PC-3 (cell line): ENCODE results near the gene BFSP2. TPM values are rescaled to one million over a fixed set of nuclear protein-coding genes. Genes with fewer than 3 reads are reported as not detected.
"Not testable (repeated sequence)": the region's sequence is repeated elsewhere in the genome, so short reads cannot be mapped to it uniquely, and the experiment has no call there.

Experiments used
- ATAC-seq: fragments of 200-7000 bp; cut with Tn5 transposase; 2 replicates; pipeline ENCODE4 v1.9.1; 2020; ENCODE audit warnings: mild to moderate bottlenecking, moderate library complexity
- BruUV-seq: library from RNA; stranded (reverse); fragments of 400-500 nt; replicated peaks from 2 replicates; lab custom pipeline; 2021; lab: Mats Ljungman, UMichigan
- CTCF ChIA-PET: fragments of 300-600 bp; sonication (Branson Sonifier 250); formaldehyde crosslinking; loops from one replicate; lab custom pipeline; 2022; ENCODE audit warnings: antibody characterized with exemption; lab: Charles Lee
- POLR2A ChIA-PET: fragments of 300-600 bp; sonication (Branson Sonifier 250); formaldehyde crosslinking; loops from one replicate; lab custom pipeline; 2022; ENCODE audit warnings: antibody characterized with exemption; ENCODE audit not compliant: unreplicated experiment; lab: Charles Lee
- DNase-seq: peaks from one replicate; pipeline ENCODE4 v3.0.0-alpha.2; 2015
- H2AFZ ChIP-seq: fragments of 300-600 bp; sonication (generic); 2 replicates; pipeline ENCODE4 v1.6.0; 2016; ENCODE audit warnings: antibody characterized with exemption, low read length
- H3F3A ChIP-seq: fragments of 300-600 bp; sonication (generic); one replicate; pipeline ENCODE4 v1.6.0; 2017; ENCODE audit warnings: antibody characterized with exemption, low read length, control low read depth, mild to moderate bottlenecking; ENCODE audit not compliant: unreplicated experiment
- H3K27ac ChIP-seq: fragments of 300-600 bp; sonication (generic); 2 replicates; pipeline ENCODE4 v1.5.1; 2016; ENCODE audit warnings: mild to moderate bottlenecking, low read length
- H3K27me3 ChIP-seq: fragments of 300-600 bp; sonication (generic); 2 replicates; pipeline ENCODE4 v1.6.1; 2016; ENCODE audit warnings: low read length, mixed read lengths
- H3K36me3 ChIP-seq: fragments of 300-600 bp; sonication (generic); 2 replicates; pipeline ENCODE4 v1.6.1; 2016; ENCODE audit warnings: low read depth, mixed run types, low read length, mixed read lengths
- H3K4me1 ChIP-seq: fragments of 300-600 bp; sonication (generic); 2 replicates; pipeline ENCODE4 v1.5.1; 2016; ENCODE audit warnings: low read length; ENCODE audit not compliant: insufficient read depth
- H3K4me2 ChIP-seq: fragments of 300-600 bp; sonication (generic); 2 replicates; pipeline ENCODE4 v1.6.0; 2016; ENCODE audit warnings: low read length
- H3K4me3 ChIP-seq: fragments of 300-600 bp; sonication (generic); 2 replicates; pipeline ENCODE4 v1.5.1; 2016; ENCODE audit warnings: mild to moderate bottlenecking, low read length, mixed read lengths
- H3K79me2 ChIP-seq: fragments of 300-600 bp; sonication (generic); 2 replicates; pipeline ENCODE4 v1.6.1; 2017; ENCODE audit warnings: low read length, mixed read lengths
- H3K9ac ChIP-seq: fragments of 300-600 bp; sonication (generic); 2 replicates; pipeline ENCODE4 v1.6.0; 2016; ENCODE audit warnings: mild to moderate bottlenecking, low read length
- H3K9me2 ChIP-seq: fragments of 300-600 bp; sonication (generic); replicated peaks from 2 replicates; pipeline ENCODE4 v1.6.1; 2016; ENCODE audit warnings: mixed run types, low read length, mixed read lengths
- H3K9me3 ChIP-seq: fragments of 300-600 bp; sonication (generic); 2 replicates; pipeline ENCODE4 v1.6.1; 2016; ENCODE audit warnings: low read length, mixed read lengths
- H4K20me1 ChIP-seq: fragments of 300-600 bp; sonication (generic); 2 replicates; pipeline ENCODE4 v1.6.1; 2016; ENCODE audit warnings: low read length, mixed read lengths
- CTCF ChIP-seq: fragments of 300-600 bp; sonication (generic); conservative IDR thresholded peaks from 2 replicates; pipeline ENCODE4 v1.5.1; 2017; ENCODE audit warnings: antibody characterized with exemption, low read depth, mild to moderate bottlenecking, low read length
- EZH2 ChIP-seq: fragments of 300-600 bp; sonication (generic); IDR thresholded peaks from one replicate; pipeline ENCODE4 v1.6.1; 2017; ENCODE audit warnings: antibody characterized with exemption, mild to moderate bottlenecking, low read length; ENCODE audit not compliant: unreplicated experiment
- EZH2phosphoT487 ChIP-seq: fragments of 300-600 bp; sonication (generic); IDR thresholded peaks from 2 replicates; pipeline ENCODE4 v1.6.1; 2018; ENCODE audit warnings: mild to moderate bottlenecking, antibody characterized with exemption, low read length, borderline replicate concordance
- intact Hi-C: fragments of 100-400 bp; cut with micrococcal nuclease; formaldehyde crosslinking; loops from 2 replicates; pipeline ENCODE4 v1.9.0; 2023
- total RNA-seq: library from RNA; depleted of rRNA; stranded (reverse); fragments of >200 nt; gene quantifications from 2 replicates; pipeline ENCODE4 v1.2.3, GENCODE V29; 2014

BFSP2 gene
- total RNA-seq, 1 experiment from 2014 or later: not detected

GRCh38 chr3:133492159-133492741 is 92.4 kb downstream of the BFSP2 start:
- Histone ChIP-seq H3K4me1 (peaks cover 15% of the 10 kb centered on the region), H3F3A (no peaks in the 10 kb centered on the region), H3K9ac (no peak overlapping the region), H3K79me2 (no peaks in the 10 kb centered on the region), H3K27me3 (no peaks in the 10 kb centered on the region), H3K4me2 (no peak overlapping the region), H3K27ac (no peak overlapping the region), H3K4me3 (no peak overlapping the region), H3K9me2 (no peaks in the 10 kb centered on the region), H3K9me3 (no peaks in the 10 kb centered on the region), H3K36me3 (no peaks in the 10 kb centered on the region), H2AFZ (no peak overlapping the region), H4K20me1 (no peaks in the 10 kb centered on the region)
- CTCF ChIA-PET: interaction anchor here (0.7 kb wide), 1 partner anchor 67 kb away, joined by 3 read pairs; no protein-coding TSS in a partner anchor
- TF ChIP-seq EZH2phosphoT487 (no peak), EZH2 (no peak), CTCF (no peak)
- POLR2A ChIA-PET: no interaction called here
- DNase-seq: no peak
- ATAC-seq: no peak
- BruUV-seq: no TSS peak
- intact Hi-C loops: no loop called here

DNA sequence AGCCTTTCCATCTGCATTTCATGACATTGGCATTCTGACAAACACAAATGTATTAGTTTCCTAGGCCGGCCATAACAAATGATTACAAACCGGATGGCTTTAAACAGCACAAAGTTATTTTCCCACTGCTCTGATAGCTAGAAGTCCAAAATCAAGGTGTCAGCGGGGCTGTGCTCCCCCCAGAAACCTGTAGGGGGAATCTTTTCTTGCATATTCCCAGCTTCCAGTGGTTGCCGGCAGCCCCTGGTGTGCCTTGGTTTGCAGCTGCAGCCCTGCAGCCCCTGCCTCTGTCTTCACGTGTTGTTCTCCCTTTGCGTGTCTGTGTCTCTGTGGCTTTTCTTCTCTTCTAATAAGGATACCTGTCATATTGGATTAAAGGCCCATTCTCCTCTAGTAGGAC is 94.6 kb downstream of the BFSP2 start:
- no peaks in the 10 kb centered on the region for H3F3A ChIP-seq
- H3K27me3 ChIP-seq: no peaks in the 10 kb centered on the region
- H3K4me1 ChIP-seq: peaks cover 13% of the 10 kb centered on the region
- TF ChIP-seq CTCF (peak; percentile 38; the same call in 1 of the 2 replicates), EZH2phosphoT487 (no peak), EZH2 (no peak)
- no peaks in the 10 kb centered on the region for H3K9me3 ChIP-seq
- no peak for DNase-seq
- H3K4me2 ChIP-seq: no peak overlapping the region
- ChIA-PET CTCF (no interaction called here), POLR2A (no interaction called here)
- no TSS peak for BruUV-seq
- no peak overlapping the region for H3K4me3 ChIP-seq
- H4K20me1 ChIP-seq: no peaks in the 10 kb centered on the region
- H2AFZ ChIP-seq: no peak overlapping the region
- H3K27ac ChIP-seq: no peak overlapping the region
- no peak overlapping the region for H3K9ac ChIP-seq
- H3K79me2 ChIP-seq: no peaks in the 10 kb centered on the region
- H3K9me2 ChIP-seq: no peaks in the 10 kb centered on the region
- no peaks in the 10 kb centered on the region for H3K36me3 ChIP-seq
- intact Hi-C loops: no loop called here
- ATAC-seq: no peak

DNA sequence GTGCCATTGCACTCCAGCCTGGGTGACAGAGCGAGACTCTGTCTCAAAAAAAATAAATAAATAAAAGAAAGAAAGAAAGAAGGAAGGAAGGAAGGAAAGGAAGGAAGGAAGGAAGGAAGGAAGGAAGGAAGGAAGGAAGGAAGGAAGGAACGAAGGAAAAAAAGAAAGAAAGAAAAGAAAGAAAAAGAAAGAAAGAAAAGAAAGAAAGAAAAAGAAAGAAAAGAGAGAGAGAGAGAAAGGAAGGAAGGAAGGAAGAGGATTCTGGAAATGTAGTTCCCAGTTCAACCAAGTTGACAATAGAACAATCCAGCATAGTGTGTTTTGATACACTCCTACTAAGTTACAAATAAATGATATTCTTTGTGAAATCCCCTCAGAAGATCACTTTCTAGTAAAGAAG is 102.7 kb downstream of the BFSP2 start:
- H3K4me3 ChIP-seq, intact Hi-C loops, H3K9ac ChIP-seq, H3K9me3 ChIP-seq, H3K36me3 ChIP-seq, H4K20me1 ChIP-seq, H3K79me2 ChIP-seq, ATAC-seq, H3F3A ChIP-seq, H3K9me2 ChIP-seq, DNase-seq, CTCF ChIA-PET, POLR2A ChIA-PET, H3K4me2 ChIP-seq, BruUV-seq, H3K27me3 ChIP-seq, H3K27ac ChIP-seq, H2AFZ ChIP-seq: not testable (repeated sequence)
- peaks cover 12% of the 10 kb centered on the region for H3K4me1 ChIP-seq
